ENCODE results near the gene TOMM22. TPM values are rescaled to one million over a fixed set of nuclear protein-coding genes. Genes with fewer than 3 reads are reported as not detected.

Gene TOMM22
- total RNA-seq (2021) (131 to 146 TPM (median 135 TPM) in 3 replicates), Bru-seq, nascent RNA (percentile 96 among the genes with signal in this experiment)
- long read RNA-seq, experiment 1, transcript TOMM22-201 (4 exons, 2,040 nt), result major isoform, 236 of 248 reads
- long read RNA-seq, experiment 1, transcript TOMM22-202 (3 exons, 782 nt), result minor isoform, 7 of 248 reads
- long read RNA-seq, experiment 1, partial matches to known transcripts, result 4 of 248 reads
- long read RNA-seq, experiment 1, other reads (novel, unspliced or antisense), result 1 of 248 reads
- long read RNA-seq, experiment 2, transcript TOMM22-201 (4 exons, 2,040 nt), result major isoform, 172 of 224 reads
- long read RNA-seq, experiment 2, transcript TOMM22-202 (3 exons, 782 nt), result minor isoform, 9 of 224 reads
- long read RNA-seq, experiment 2, partial matches to known transcripts, result 32 of 224 reads
- long read RNA-seq, experiment 2, other reads (novel, unspliced or antisense), result 11 of 224 reads
- long read RNA-seq, experiment 3, transcript TOMM22-202 (3 exons, 782 nt), result minor isoform, 5 of 324 reads
- long read RNA-seq, experiment 3, transcript TOMM22-201 (4 exons, 2,040 nt), result major isoform, 314 of 324 reads
- long read RNA-seq, experiment 3, partial matches to known transcripts, result 0 of 324 reads
- long read RNA-seq, experiment 3, other reads (novel, unspliced or antisense), result 5 of 324 reads

- H3K27ac Mint-ChIP-seq, result peak within 1 kb of the TSS; percentile 99
- ATAC-seq (peak; percentile 99), DNase-seq (ENCODE audit: low spot score) (peak; percentile 90)
- H3K4me1 Mint-ChIP-seq, result peaks cover 12% of the 10 kb centered on the region
- H3K9me3 Mint-ChIP-seq, result peaks cover 17% of the 10 kb centered on the region
- peak within 1 kb of the TSS; percentile 99 for H3K4me3 Mint-ChIP-seq
- ChIA-PET POLR2A (interaction anchor here (0.9 to 1.6 kb wide), 4 partner anchors 16 to 36 kb away, joined by 3 to 9 read pairs (median 4); partner anchors contain the start of gene GTPBP1), CTCF (interaction anchor here (0.5 to 1.6 kb wide), 15 partner anchors 10 to 630 kb away, joined by 3 to 8 read pairs (median 4); partner anchors contain the start of gene GTPBP1)
- no peaks in the 10 kb centered on the region; the same call in 1 of the 2 replicates for H3K27me3 Mint-ChIP-seq (ENCODE audit: low read depth)
- peaks cover 38% of the 10 kb centered on the region for H3K36me3 Mint-ChIP-seq
- TF ChIP-seq, protein P1, sequence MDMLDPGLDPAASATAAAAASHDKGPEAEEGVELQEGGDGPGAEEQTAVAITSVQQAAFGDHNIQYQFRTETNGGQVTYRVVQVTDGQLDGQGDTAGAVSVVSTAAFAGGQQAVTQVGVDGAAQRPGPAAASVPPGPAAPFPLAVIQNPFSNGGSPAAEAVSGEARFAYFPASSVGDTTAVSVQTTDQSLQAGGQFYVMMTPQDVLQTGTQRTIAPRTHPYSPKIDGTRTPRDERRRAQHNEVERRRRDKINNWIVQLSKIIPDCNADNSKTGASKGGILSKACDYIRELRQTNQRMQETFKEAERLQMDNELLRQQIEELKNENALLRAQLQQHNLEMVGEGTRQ (CRISPR knock-in tag; IDR thresholded peaks at IDR 0.05), result peak; percentile 42; the same call in 1 of the 2 replicates
- TF ChIP-seq USF1 (CRISPR knock-in tag; IDR thresholded peaks at IDR 0.05), result no peak
- TF ChIP-seq, protein P2, sequence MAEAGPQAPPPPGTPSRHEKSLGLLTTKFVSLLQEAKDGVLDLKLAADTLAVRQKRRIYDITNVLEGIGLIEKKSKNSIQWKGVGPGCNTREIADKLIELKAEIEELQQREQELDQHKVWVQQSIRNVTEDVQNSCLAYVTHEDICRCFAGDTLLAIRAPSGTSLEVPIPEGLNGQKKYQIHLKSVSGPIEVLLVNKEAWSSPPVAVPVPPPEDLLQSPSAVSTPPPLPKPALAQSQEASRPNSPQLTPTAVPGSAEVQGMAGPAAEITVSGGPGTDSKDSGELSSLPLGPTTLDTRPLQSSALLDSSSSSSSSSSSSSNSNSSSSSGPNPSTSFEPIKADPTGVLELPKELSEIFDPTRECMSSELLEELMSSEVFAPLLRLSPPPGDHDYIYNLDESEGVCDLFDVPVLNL (CRISPR knock-in tag; IDR thresholded peaks at IDR 0.05; ENCODE audit: borderline replicate concordance, low read depth), result no peak
- peak; percentile 90 for TF ChIP-seq E2F5 (CRISPR knock-in tag; IDR thresholded peaks at IDR 0.05)
- TF ChIP-seq CREB1 (CRISPR knock-in tag; IDR thresholded peaks at IDR 0.05), result peak; percentile 83; the same call in 1 of the 2 replicates
- TF ChIP-seq FOXP4 (CRISPR knock-in tag; IDR thresholded peaks at IDR 0.05), result peak; percentile 72; the same call in 1 of the 2 replicates
- 0 out of 2 replicates have a peak, but pooled peaks have one; percentile 76 for TF ChIP-seq IRF1 (CRISPR knock-in tag; IDR thresholded peaks at IDR 0.05)
- TF ChIP-seq CBFB (CRISPR knock-in tag; IDR thresholded peaks at IDR 0.05; ENCODE audit: low read depth), result peak; percentile 99
- no peak for TF ChIP-seq PRRX2 (CRISPR knock-in tag; IDR thresholded peaks at IDR 0.05)
- no peak for TF ChIP-seq FOXJ3 (CRISPR knock-in tag; IDR thresholded peaks at IDR 0.05; ENCODE audit: borderline replicate concordance)
- TF ChIP-seq ETV6 (CRISPR knock-in tag; IDR thresholded peaks at IDR 0.05), result peak; percentile 95
- TF ChIP-seq JUN (CRISPR knock-in tag; IDR thresholded peaks at IDR 0.05), result peak; percentile 91
- TF ChIP-seq SOX15 (CRISPR knock-in tag; IDR thresholded peaks at IDR 0.05), result no peak
- TF ChIP-seq MYBL2 (CRISPR knock-in tag; IDR thresholded peaks at IDR 0.05), result peak; percentile 87
- TF ChIP-seq JAZF1 (CRISPR knock-in tag; IDR thresholded peaks at IDR 0.05), result no peak
- peak; percentile 80 for TF ChIP-seq CREM (CRISPR knock-in tag; IDR thresholded peaks at IDR 0.05)
- TF ChIP-seq, protein P3, sequence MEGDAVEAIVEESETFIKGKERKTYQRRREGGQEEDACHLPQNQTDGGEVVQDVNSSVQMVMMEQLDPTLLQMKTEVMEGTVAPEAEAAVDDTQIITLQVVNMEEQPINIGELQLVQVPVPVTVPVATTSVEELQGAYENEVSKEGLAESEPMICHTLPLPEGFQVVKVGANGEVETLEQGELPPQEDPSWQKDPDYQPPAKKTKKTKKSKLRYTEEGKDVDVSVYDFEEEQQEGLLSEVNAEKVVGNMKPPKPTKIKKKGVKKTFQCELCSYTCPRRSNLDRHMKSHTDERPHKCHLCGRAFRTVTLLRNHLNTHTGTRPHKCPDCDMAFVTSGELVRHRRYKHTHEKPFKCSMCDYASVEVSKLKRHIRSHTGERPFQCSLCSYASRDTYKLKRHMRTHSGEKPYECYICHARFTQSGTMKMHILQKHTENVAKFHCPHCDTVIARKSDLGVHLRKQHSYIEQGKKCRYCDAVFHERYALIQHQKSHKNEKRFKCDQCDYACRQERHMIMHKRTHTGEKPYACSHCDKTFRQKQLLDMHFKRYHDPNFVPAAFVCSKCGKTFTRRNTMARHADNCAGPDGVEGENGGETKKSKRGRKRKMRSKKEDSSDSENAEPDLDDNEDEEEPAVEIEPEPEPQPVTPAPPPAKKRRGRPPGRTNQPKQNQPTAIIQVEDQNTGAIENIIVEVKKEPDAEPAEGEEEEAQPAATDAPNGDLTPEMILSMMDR (IDR thresholded peaks at IDR 0.05), result no peak
- no peak for TF ChIP-seq ATF6 (CRISPR knock-in tag; IDR thresholded peaks at IDR 0.05)
- TF ChIP-seq SMAD4 (CRISPR knock-in tag; IDR thresholded peaks at IDR 0.05), result no peak
- no peak for TF ChIP-seq IRF2 (CRISPR knock-in tag; IDR thresholded peaks at IDR 0.05; ENCODE audit: borderline replicate concordance, low read depth)
- TF ChIP-seq, protein P4, sequence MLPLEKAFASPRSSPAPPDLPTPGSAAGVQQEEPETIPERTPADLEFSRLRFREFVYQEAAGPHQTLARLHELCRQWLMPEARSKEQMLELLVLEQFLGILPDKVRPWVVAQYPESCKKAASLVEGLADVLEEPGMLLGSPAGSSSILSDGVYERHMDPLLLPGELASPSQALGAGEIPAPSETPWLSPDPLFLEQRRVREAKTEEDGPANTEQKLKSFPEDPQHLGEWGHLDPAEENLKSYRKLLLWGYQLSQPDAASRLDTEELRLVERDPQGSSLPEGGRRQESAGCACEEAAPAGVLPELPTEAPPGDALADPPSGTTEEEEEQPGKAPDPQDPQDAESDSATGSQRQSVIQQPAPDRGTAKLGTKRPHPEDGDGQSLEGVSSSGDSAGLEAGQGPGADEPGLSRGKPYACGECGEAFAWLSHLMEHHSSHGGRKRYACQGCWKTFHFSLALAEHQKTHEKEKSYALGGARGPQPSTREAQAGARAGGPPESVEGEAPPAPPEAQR (CRISPR knock-in tag; IDR thresholded peaks at IDR 0.05), result no peak
Observed at GRCh38 chr22:38681582-38682335, at the start of gene TOMM22. TSS of gene TOMM22 (plus strand) at chr22:38681957. CDS start at chr22:38681979, 22 bp downstream.

Measured in WTC11 (cell line).